GM12864 (cell line): ENCODE results near the gene BARX2.

Experiments used
- DNase-seq: peaks from one replicate; pipeline ENCODE4 v3.0.0-alpha.2; 2011; ENCODE audit warnings: low read depth
- H3K4me3 ChIP-seq: 2 replicates; pipeline ENCODE4 v1.5.1; 2011; ENCODE audit warnings: mild to moderate bottlenecking, low read depth, low read length, control low read depth
- TF ChIP-seq, protein P1 (sequence below): IDR thresholded peaks from 2 replicates; pipeline ENCODE4 v1.5.1; 2011; ENCODE audit warnings: low read depth, mild to moderate bottlenecking, moderate library complexity, low read length, control low read depth, inconsistent platforms; ENCODE audit errors: missing control alignments

Gene BARX2

GRCh38 chr11:129414144-129414872 is 38.7 kb downstream of the BARX2 start:
- TF ChIP-seq, protein P1, sequence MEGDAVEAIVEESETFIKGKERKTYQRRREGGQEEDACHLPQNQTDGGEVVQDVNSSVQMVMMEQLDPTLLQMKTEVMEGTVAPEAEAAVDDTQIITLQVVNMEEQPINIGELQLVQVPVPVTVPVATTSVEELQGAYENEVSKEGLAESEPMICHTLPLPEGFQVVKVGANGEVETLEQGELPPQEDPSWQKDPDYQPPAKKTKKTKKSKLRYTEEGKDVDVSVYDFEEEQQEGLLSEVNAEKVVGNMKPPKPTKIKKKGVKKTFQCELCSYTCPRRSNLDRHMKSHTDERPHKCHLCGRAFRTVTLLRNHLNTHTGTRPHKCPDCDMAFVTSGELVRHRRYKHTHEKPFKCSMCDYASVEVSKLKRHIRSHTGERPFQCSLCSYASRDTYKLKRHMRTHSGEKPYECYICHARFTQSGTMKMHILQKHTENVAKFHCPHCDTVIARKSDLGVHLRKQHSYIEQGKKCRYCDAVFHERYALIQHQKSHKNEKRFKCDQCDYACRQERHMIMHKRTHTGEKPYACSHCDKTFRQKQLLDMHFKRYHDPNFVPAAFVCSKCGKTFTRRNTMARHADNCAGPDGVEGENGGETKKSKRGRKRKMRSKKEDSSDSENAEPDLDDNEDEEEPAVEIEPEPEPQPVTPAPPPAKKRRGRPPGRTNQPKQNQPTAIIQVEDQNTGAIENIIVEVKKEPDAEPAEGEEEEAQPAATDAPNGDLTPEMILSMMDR, result no peak
- DNase-seq, result no peak
- no peak overlapping the region for H3K4me3 ChIP-seq

DNA sequence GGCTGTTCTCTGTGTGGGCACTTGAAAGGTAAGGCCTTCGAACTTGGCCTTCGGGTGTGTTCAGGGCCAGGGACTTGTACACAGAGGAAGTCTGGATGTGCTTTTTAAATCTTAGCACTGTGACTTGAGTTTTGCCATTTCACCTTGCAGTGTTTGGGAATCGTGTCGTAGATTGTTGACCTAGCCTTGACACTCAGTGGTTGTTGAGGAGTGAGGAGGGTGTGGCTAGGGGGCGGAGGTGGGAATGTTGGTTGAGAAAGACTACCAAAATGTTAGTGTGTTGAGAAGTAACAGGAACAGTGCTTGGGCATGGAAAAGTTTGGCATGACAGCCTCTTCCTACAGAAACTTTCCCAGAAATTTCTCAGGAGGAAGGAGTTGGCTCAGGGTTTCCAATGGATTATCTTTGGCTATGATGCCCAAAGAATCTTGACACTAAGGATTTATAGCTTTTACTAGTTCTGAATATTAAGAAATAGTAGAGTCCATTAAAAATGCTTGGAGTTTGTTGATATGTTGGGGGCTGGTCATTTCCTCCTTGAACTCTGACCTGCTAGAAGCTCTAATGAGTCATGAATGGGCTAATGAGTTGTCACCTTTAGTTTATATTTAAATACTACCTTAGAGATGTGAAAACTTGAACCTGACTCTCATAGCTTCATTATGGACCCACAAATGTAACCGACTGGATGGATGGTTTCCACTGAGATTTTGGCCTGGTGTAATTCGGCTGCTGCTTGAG is 40.6 kb downstream of the BARX2 start:
- H3K4me3 ChIP-seq, result no peak overlapping the region
- no peak for DNase-seq
- TF ChIP-seq, protein P1, result no peak

- DNase-seq, result no peak
- TF ChIP-seq, protein P1, result no peak
- no peak overlapping the region for H3K4me3 ChIP-seq
Measured at GRCh38 chr11:129417458-129417857, 41.8 kb downstream of the BARX2 start.

DNA sequence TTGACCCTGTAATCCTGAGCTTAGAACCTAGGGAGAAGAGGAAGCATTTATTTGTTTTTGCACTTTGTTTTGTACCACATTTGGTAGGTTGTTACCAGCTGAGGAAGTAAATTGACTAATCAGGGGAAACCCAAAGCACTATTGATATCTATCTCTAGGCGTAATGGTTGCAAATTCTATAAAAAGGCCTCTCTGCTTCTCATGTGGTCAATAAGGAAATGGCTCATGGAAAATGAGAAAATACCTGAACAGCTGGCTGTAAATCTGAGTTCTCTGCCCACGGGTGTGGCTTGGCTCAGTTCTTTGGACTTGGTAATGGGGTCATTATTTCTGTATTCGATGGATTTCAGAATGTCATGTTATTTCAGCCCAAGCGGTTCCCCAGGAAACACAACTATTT is 42.4 kb downstream of the BARX2 start:
- peak; percentile 18 for DNase-seq
- TF ChIP-seq, protein P1, result no peak
- H3K4me3 ChIP-seq, result no peak overlapping the region

DNA sequence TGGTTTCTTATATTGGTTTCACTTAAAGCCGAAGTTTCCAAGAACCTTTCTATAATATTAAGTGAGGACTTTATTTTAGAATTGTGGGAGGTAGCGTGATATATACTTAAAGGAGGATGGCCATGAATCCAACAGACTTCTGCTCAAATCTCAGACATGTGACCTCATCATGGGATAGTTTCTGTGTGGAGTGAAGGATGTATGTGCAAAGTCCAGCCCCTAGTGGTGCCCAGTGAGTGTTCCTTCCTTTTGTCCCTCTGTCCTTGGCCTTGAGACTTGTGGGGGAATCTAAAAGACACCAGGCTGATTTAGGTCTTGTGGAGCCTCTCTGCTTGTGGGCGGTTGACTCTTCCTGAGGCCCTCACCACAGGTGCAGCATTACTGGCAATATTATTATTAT is 43.7 kb downstream of the BARX2 start:
- TF ChIP-seq, protein P1, result no peak
- no peak overlapping the region for H3K4me3 ChIP-seq
- DNase-seq, result no peak

- TF ChIP-seq, protein P1, result no peak
Measured at GRCh38 chr11:129423426-129423825, 47.8 kb downstream of the BARX2 start.

More at GRCh38 chr11:129423426-129423825, 47.8 kb downstream of the BARX2 start:
- no peak for DNase-seq
- no peak overlapping the region for H3K4me3 ChIP-seq
